IPS-15b (cell line): ENCODE measurements around the gene RNF113B.

Experiments used
- H3K27me3 ChIP-seq: one replicate; pipeline ENCODE4 v1.6.1; 2013; ENCODE audit warnings: low read length; ENCODE audit not compliant: control insufficient read depth, insufficient read depth
- H3K36me3 ChIP-seq: one replicate; pipeline ENCODE4 v1.6.1; 2013; ENCODE audit warnings: low read length; ENCODE audit not compliant: control insufficient read depth, insufficient read depth
- H3K4me1 ChIP-seq: one replicate; pipeline ENCODE4 v1.6.1; 2013; ENCODE audit warnings: mild to moderate bottlenecking, low read length; ENCODE audit not compliant: control insufficient read depth, insufficient read depth
- H3K4me3 ChIP-seq: one replicate; pipeline ENCODE4 v1.5.1; 2013; ENCODE audit warnings: low read depth, low read length
- H3K9ac ChIP-seq: one replicate; pipeline ENCODE4 v1.6.1; 2013; ENCODE audit warnings: low read depth, mild to moderate bottlenecking, low read length
- H3K9me3 ChIP-seq: one replicate; pipeline ENCODE4 v1.6.1; 2013; ENCODE audit warnings: mild to moderate bottlenecking, low read length; ENCODE audit not compliant: control insufficient read depth, insufficient read depth

Gene RNF113B

DNA sequence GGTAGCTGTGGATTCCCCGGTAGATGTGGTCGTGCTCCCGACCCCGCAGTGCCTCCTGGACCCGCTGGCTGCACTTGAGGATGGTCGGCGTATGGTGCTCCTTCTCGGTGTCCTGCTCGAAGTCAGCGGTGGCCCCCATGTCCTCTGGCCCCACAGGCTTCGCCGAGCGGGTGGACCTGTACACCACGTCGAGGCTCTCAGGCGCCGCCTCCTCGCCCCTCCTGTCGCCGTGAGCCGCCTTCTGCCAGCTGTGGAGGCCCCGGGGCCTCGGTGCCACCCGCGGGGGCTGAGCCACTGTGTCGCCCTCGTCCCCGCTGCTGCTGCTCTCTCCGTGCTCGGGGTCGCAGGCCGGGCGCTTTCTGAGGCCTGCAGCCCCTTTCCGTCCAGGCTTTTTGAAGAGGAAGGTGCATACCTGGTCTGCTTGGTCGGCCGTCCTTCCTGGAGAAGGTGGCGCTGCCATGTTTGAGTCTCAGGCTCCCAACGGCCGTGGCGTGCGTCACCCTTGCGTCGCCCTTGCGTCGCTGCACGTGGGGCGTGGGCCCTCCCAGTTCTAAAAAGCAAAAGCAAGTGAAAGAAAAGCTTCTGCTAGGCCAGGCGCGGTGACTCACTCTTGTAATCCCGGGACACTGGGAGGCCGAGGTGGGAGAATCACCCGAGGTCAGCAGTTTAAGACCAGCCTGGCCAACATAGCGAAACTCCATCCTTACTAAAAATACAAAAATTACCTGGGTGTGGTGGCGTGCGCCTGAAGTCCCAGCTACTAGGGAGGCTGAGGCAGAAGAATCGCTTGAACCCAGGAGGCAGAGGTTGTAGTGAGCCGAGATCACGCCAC, at the start of gene RNF113B:
RNF113B (minus strand) TSS at position 493 of the 832 bp plus-strand sequence; CDS start at position 460, 33 bp downstream.
- Histone ChIP-seq H3K9me3 (no peaks in the 10 kb centered on the region), H3K27me3 (no peaks in the 10 kb centered on the region), H3K36me3 (no peaks in the 10 kb centered on the region), H3K9ac (no peak within 1 kb of the TSS), H3K4me1 (peaks cover 21% of the 10 kb centered on the region), H3K4me3 (no peak within 1 kb of the TSS)

DNA sequence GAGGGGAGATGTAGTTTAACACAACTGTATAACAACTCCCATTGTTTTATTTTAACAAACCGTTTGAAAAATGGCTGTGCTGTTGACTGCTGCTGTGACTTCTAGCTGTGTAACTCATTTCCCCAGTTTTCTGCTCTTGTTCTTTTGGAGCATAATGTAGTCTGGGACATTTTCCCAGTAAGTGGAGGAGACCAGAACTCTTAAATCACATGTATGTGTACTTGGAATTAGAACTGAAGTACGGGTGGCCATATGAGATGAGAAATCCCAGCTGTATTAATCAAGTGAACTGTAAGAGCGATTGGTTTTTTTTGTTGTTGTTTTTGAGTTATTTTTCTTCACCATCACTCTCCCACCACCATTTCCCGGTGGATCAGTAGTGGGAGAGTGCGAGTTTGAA, 49.4 kb upstream of the RNF113B start:
- H3K9me3 ChIP-seq: no peaks in the 10 kb centered on the region
- H3K36me3 ChIP-seq: no peaks in the 10 kb centered on the region
- H3K27me3 ChIP-seq: no peaks in the 10 kb centered on the region
- H3K4me1 ChIP-seq: no peaks in the 10 kb centered on the region
- no peak overlapping the region for H3K9ac ChIP-seq
- no peak overlapping the region for H3K4me3 ChIP-seq

DNA sequence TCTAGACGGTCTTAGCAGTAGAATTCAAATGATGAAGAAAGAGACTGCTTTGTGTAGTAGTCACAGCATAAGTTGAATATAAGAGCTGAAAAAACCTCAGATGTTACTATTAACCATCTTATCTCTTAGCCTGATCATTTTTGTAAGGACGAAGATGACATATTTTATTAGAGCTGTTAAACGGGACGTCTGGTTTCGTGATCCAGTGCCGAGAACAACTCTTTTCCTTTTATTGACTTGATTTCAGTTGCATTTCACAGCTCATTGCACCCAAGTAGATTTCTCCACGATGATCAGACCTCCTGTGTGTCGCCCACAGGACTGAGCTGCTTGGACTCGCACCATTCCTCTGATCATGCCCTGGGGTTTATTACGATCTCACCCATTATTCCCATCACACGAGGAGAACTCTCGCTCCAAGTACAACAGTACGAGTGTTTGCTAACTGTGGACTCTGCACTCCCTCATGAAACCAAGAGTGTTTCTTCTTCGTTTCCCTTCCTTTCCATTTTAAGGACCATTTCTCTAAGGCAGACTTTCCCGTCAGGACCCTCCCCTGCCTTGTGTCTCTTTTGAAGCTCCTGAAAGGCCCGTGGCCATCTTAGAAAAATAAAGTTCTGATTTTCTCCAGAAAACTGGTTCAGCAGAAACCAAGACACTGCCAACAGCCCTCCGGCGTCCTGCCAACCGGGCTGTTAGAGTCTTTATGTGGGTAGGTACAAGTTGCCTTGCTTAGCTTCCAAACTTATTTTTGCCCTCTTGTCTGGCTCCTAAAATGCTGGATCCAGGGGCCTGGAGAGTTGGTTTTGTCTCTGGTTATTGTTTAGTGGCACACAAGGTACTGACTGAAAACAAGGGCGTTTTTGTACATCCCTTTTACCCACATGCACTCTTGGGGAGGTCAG, 48.2 kb upstream of the RNF113B start:
- H3K36me3 ChIP-seq: no peaks in the 10 kb centered on the region
- H3K4me3 ChIP-seq: no peak overlapping the region
- no peak overlapping the region for H3K9ac ChIP-seq
- no peaks in the 10 kb centered on the region for H3K27me3 ChIP-seq
- no peaks in the 10 kb centered on the region for H3K4me1 ChIP-seq
- no peaks in the 10 kb centered on the region for H3K9me3 ChIP-seq

DNA sequence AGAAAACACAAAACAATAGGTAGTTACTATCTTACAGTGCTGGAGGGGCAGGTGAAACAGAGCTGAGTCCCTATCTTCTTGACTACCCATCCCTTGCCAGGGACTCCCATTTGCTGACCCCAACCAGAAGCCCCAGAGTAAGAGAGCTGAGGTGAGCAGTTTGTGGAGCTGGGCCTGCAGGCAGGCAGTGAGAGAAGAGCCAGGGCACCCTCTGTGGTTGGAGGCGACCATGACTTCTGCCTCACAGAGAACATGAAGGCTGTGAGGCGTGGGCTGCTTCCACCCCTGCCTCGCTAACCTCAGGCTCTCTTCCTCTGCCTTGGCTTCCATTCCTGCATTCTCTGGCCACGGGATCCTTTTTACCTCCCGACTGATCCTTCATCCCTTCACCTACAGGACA, 47.5 kb upstream of the RNF113B start:
- H3K27me3 ChIP-seq: no peaks in the 10 kb centered on the region

DNA sequence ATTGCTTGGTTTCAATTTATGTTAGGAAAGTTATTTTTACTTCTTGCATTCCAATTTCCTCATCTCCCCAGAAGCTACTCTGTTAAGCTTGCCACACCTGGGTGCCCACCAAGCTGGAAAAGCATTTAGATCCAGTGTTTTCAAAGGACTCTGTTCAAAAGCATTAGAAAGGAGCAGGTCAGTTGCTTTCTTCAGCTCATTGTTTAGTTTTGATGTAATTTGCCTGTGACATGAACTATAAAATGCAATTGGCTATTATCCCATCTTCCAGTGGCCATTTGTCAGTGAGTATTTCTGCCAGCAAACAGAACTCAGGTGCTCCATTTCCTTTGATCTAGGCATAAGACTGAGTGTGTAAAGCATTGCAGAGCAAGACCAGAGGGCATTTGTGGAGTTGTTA, 46.7 kb upstream of the RNF113B start:
- Histone ChIP-seq H3K36me3 (no peaks in the 10 kb centered on the region), H3K4me3 (no peak overlapping the region), H3K4me1 (no peaks in the 10 kb centered on the region), H3K9ac (no peak overlapping the region), H3K9me3 (no peaks in the 10 kb centered on the region), H3K27me3 (no peaks in the 10 kb centered on the region)

More for the DNA sequence above, 47.5 kb upstream of the RNF113B start:
- H3K4me1 ChIP-seq: no peaks in the 10 kb centered on the region
- no peaks in the 10 kb centered on the region for H3K36me3 ChIP-seq
- no peaks in the 10 kb centered on the region for H3K9me3 ChIP-seq
- no peak overlapping the region for H3K4me3 ChIP-seq
- H3K9ac ChIP-seq: no peak overlapping the region

DNA sequence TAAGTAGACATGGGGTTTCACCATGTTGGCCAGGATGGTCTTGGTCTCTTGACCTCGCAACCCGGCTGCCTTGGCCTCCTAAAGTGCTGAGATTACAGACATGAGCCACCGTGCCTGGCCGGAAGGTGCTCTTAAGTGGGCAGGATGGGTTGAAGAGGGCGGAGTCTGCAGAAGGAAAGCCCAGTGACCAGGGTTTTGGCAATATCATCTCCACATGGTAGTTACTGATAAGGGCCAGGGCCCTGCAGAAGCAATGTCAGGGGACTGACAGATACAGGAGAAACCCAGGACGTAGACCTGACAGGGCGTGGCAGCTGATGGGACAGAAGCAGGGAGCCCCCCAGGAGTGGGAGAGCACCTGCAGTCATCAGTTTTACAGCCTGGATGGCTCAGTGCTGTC, 45.7 kb upstream of the RNF113B start:
- Histone ChIP-seq H3K36me3 (no peaks in the 10 kb centered on the region), H3K9me3 (no peaks in the 10 kb centered on the region), H3K9ac (no peak overlapping the region), H3K4me3 (no peak overlapping the region), H3K27me3 (no peaks in the 10 kb centered on the region), H3K4me1 (no peaks in the 10 kb centered on the region)

DNA sequence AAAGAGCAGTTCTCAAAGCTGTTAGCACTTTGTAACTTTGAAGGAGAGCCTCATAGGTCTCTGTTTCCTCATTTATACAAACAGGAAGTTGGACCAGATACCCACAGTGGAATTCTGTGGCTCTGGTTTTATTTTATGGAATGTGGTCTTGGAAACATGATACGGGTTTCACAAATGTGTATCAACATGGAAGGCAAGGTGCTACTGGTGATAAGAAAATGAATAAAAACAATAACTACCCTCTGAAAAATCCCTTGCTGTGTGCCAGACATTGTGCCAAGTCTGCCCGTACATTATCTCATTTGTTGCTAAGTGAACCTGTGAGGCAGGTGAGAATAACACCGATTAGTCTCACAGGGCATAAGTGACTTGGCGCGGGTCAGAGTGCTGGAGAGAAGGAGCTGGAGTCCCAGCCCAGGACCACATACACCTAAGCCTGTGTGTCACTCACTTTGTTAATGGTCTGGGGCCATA, 45.0 kb upstream of the RNF113B start:
- Histone ChIP-seq H3K4me1 (no peaks in the 10 kb centered on the region), H3K4me3 (no peak overlapping the region), H3K36me3 (no peaks in the 10 kb centered on the region), H3K9me3 (no peaks in the 10 kb centered on the region), H3K9ac (no peak overlapping the region), H3K27me3 (no peaks in the 10 kb centered on the region)

DNA sequence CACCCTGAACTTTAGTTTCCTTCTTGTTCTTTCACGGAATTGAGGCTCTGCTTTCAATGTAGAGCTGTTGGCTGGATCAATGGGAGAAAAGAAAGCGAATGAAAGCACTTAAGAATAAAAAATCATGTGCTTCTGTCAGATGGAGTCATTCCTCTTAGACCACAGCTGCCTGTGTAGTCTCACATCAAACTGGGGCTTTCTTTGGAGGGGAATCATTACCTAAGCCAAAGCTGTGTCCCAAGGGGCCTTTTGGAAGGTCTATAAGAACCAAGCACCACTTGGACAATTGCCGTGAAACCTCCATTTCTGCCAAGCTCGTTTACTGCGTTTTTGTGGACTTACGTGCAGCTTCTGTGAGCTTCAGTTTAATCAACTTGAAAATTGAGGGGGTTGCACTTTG, 44.2 kb upstream of the RNF113B start:
- Histone ChIP-seq H3K9ac (no peak overlapping the region), H3K36me3 (no peaks in the 10 kb centered on the region), H3K4me3 (no peak overlapping the region), H3K4me1 (no peaks in the 10 kb centered on the region), H3K9me3 (no peaks in the 10 kb centered on the region), H3K27me3 (no peaks in the 10 kb centered on the region)

GRCh38 chr13:98220271-98220791, 43.3 kb upstream of the RNF113B start:
- Histone ChIP-seq H3K27me3 (no peaks in the 10 kb centered on the region), H3K36me3 (no peaks in the 10 kb centered on the region), H3K9ac (no peak overlapping the region), H3K4me3 (no peak overlapping the region), H3K9me3 (no peaks in the 10 kb centered on the region), H3K4me1 (no peaks in the 10 kb centered on the region)

DNA sequence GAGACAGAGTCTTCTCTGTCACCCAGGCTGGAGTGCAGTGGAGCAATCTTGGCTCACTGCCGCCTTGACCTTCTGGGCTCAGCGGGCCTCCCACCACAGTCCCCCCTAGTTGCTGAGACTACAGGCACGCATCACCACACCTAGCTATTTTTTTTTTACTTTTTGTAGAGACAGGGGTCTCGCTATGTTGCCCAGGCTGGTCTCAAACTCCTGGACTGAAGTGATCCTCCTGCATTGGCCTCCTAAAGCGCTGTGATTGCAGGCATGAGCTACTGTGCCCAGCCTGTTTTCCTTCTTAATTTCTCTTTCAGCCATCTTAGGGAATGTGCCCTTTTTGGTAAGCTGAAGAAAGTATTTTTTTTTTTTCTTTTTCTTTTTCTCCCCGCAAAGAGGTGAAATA, 42.6 kb upstream of the RNF113B start:
- H3K4me1 ChIP-seq: no peaks in the 10 kb centered on the region
- no peak overlapping the region for H3K4me3 ChIP-seq
- H3K9me3 ChIP-seq: no peaks in the 10 kb centered on the region
- peaks cover 2% of the 10 kb centered on the region for H3K36me3 ChIP-seq
- no peak overlapping the region for H3K9ac ChIP-seq
- H3K27me3 ChIP-seq: no peaks in the 10 kb centered on the region

GRCh38 chr13:98217597-98217996, 40.5 kb upstream of the RNF113B start:
- Histone ChIP-seq H3K9ac (no peak overlapping the region), H3K36me3 (peaks cover 6% of the 10 kb centered on the region), H3K4me1 (no peaks in the 10 kb centered on the region), H3K27me3 (no peaks in the 10 kb centered on the region), H3K4me3 (no peak overlapping the region), H3K9me3 (no peaks in the 10 kb centered on the region)
